Gastrocnemius medialis (tissue), 4 donors: ENCODE data around the gene ARHGEF19.

Experiments
- CTCF ChIP-seq, 5 experiments: fragments of 450-650 bp in 3 of 5; fragments of 200-600 bp in 2 of 5; sonication (generic) in 2 of 5; IDR thresholded peaks in 4 of 5; conservative IDR thresholded peaks in 1 of 5; 1 replicate in 4 of 5; 2 replicates in 1 of 5; pipeline ENCODE4 v1.5.1; 2016 to 2019; ENCODE audit warnings: antibody characterized with exemption in 5 of 5, mild to moderate bottlenecking in 3 of 5, moderate library complexity in 3 of 5
- POLR2A ChIP-seq, 2 donors: fragments of 450-650 bp; IDR thresholded peaks; one replicate each; pipeline ENCODE4 v1.6.1; 2017; ENCODE audit warnings: antibody characterized with exemption in 2 of 2, mild to moderate bottlenecking in 2 of 2, moderate library complexity in 2 of 2

GRCh38 chr1:16186655-16187235, 25.7 kb downstream of the ARHGEF19 start:
- TF ChIP-seq POLR2A (IDR thresholded peaks at IDR 0.05) (no peak), CTCF (IDR thresholded peaks at IDR 0.05 in 4 of 5, conservative IDR thresholded peaks at IDR 0.05 in 1 of 5) (no peak)
